AG10803 (cell line): ENCODE data around the gene SCN10A.

Experiments used
- DNase-seq: peaks from one replicate; pipeline ENCODE4 v3.0.0; 2010; ENCODE audit warnings: low read depth
- H3K4me3 ChIP-seq: 2 replicates; pipeline ENCODE4 v1.5.1; 2011; ENCODE audit warnings: mild to moderate bottlenecking, low read length, control low read depth
- CTCF ChIP-seq: conservative IDR thresholded peaks from 2 replicates; pipeline ENCODE4 v1.5.1; 2011; ENCODE audit warnings: mild to moderate bottlenecking, low read length, control low read depth, inconsistent platforms

SCN10A gene

GRCh38 chr3:38713121-38713520 lies 102.9 kb downstream of the SCN10A start:
- no peak for TF ChIP-seq CTCF
- DNase-seq: no peak
- no peak overlapping the region for H3K4me3 ChIP-seq

GRCh38 chr3:38711321-38711720 lies 104.7 kb downstream of the SCN10A start:
- no peak for DNase-seq
- no peak overlapping the region for H3K4me3 ChIP-seq
- TF ChIP-seq CTCF: no peak

- peak; percentile 17 for TF ChIP-seq CTCF
- H3K4me3 ChIP-seq: no peak overlapping the region
- no peak for DNase-seq
These were observed 108.3 kb downstream of the SCN10A start for GRCh38 chr3:38707730-38708129.

GRCh38 chr3:38706961-38707360 lies 109.1 kb downstream of the SCN10A start:
- H3K4me3 ChIP-seq: no peak overlapping the region
- DNase-seq: no peak
- TF ChIP-seq CTCF: no peak

GRCh38 chr3:38702231-38702630 lies 113.8 kb downstream of the SCN10A start:
- H3K4me3 ChIP-seq: no peak overlapping the region
- no peak for DNase-seq
- no peak for TF ChIP-seq CTCF

GRCh38 chr3:38698760-38699159 lies 117.3 kb downstream of the SCN10A start:
- TF ChIP-seq CTCF: no peak
- no peak for DNase-seq
- no peak overlapping the region for H3K4me3 ChIP-seq

GRCh38 chr3:38698061-38698460 lies 118.0 kb downstream of the SCN10A start:
- DNase-seq: no peak
- H3K4me3 ChIP-seq: no peak overlapping the region
- TF ChIP-seq CTCF: no peak
